HG03457 (cell line): Measurements from ENCODE around the gene FRG2B.
"Not testable (repeated sequence)": the region's sequence is repeated elsewhere in the genome, so short reads cannot be mapped to it uniquely, and the experiment has no call there.

Experiments
- ATAC-seq: cut with Tn5 transposase; IDR thresholded peaks from one replicate; pipeline ENCODE4 v1.9.1; 2021; ENCODE audit warnings: moderate number of reproducible peaks; ENCODE audit not compliant: unreplicated experiment

FRG2B gene

DNA sequence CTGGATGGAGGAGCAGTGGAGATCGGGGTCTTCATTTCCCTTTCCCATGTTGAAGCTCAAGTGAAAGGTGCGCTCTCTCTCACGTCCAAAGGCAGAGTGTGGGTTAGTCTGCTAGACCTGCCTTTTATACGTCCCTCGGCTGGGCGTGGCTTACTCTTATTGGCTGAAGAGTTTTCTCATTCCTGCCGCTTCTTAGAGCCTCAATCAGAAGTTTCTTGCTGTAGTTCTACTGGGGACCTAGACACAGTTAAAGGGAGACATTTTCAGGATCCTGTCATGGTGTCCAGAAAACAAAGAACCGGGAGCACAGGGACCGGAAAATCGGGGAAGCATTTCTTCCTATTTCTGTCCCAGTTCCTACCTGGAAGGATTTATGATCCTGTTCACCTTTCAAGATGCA is at the start of gene FRG2B:
TSS of gene FRG2B (minus strand) at position 101 of the 400 bp plus-strand sequence. CDS start at position 48, 53 bp downstream.
- not testable (repeated sequence) for ATAC-seq

DNA sequence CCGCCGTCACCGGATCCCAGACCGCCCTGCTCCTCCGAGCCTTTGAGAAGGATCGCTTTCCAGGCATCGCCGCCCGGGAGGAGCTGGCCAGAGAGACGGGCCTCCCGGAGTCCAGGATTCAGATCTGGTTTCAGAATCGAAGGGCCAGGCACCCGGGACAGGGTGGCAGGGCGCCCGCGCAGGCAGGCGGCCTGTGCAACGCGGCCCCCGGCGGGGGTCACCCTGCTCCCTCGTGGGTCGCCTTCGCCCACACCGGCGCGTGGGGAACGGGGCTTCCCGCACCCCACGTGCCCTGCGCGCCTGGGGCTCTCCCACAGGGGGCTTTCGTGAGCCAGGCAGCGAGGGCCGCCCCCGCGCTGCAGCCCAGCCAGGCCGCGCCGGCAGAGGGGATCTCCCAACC is 40.9 kb upstream of the FRG2B start:
- ATAC-seq, result not testable (repeated sequence)

DNA sequence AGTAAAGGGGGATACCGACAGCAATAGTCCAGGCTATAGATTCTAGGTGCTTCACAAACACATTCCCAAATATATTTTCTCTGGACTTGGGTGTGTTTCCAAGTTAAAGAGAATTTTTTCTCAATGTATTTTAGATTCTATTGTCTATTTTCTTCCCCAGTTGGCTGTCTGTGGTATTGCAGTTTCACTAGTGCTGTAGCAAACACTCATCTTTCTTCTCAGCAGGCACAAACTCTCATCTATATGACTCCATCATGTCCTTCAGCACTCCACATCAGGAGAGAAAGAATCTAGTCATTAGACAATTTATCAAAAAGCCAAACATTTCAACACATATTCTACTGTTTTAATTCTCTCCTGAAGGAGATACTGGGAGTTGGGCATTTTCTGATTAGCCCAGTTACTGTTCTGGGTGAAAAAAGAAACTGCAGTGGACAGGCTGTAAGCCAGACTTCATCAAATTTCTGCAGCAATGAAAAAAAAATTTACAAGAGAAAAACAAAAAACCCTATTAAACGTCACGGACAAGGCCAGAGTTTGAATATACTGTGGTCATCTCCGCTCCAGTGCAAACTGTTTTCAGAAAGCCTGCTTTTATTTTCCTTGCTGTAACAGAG is 37.1 kb upstream of the FRG2B start:
- not testable (repeated sequence) for ATAC-seq

DNA sequence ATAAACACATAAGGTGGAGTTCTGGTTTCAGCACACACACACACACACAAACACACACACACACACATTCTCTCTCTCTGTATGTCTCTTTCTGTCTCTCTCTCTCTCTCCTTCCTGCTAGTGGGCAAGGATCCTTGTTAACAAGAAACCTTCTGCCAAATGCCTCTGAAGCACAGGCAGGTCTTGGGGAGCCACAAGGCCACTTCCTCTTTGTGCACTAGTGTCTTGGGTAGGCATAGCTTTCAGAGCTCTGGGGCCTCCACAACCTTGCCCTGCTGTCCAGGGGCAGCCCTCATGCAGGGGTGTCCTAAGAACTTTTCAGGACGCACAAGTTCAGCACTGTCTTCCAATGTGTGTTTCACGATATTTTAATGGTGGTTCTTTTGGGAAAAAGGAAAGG is 34.5 kb upstream of the FRG2B start:
- ATAC-seq, result not testable (repeated sequence)

DNA sequence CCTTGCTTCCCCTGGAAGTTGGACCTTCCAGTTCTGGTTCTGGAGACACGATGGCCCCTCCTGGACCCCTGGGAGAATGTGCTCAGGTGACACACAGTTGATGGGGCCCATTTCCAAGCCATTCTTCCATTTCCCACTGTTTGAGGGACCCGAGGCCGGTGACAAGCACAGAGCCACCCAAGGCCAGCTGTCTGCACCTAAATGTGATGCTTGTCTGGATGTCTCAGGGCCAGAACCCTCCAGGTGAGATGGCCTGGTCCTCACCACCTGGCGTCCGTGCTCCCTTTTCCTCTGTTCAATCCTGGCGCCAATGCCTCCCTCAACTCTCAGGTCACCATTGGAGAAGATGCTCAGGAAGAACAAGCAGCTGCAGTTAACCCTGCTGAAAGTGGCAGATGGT is 33.9 kb upstream of the FRG2B start:
- not testable (repeated sequence) for ATAC-seq

DNA sequence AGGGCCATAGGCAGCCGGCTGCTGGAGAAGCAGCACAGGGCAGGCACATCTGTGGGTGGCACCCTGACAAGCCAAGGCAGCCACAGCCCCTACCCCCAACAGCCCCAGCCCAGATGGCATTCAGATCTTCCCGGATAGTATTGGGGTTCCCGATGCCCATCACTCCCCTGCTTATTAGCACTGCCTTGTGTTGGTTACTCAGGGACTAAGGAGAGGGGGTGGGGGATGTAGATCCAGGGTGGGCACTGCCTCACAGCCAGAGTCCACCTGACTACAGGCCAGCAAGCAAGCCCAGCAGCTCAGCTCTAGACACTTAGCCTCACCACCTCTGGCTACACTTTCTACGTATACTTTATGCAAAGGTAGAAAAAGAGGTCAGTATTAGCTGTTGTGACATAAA is 30.7 kb upstream of the FRG2B start:
- not testable (repeated sequence) for ATAC-seq

DNA sequence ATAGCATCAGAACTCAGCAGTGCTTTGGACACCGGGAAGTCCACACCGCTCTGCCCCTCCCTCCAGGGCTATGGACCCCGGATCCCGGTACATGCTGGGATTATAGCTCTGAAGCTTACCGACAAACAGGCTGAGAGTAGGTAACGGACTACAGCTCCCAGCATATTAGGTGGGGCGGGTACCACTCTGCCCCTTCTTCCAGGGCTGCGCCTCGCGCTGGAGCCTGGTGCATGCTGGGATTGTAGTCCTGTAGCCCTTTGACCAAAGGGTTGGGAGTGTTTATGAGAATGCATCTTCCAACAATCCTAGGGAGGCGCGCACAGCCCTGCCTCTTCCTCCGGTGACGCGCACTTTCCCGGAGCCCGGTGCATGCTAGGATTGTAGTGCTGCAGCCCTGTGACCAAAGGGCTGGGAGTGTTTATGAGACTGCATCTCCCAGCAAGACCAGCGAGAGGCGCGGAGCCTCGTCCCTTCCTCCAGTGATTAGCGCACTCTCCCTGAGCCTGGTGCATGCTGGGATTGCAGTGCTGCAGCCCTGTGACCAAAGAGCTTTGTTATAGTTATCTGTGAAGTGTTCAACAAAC is 22.4 kb upstream of the FRG2B start:
- not testable (repeated sequence) for ATAC-seq

DNA sequence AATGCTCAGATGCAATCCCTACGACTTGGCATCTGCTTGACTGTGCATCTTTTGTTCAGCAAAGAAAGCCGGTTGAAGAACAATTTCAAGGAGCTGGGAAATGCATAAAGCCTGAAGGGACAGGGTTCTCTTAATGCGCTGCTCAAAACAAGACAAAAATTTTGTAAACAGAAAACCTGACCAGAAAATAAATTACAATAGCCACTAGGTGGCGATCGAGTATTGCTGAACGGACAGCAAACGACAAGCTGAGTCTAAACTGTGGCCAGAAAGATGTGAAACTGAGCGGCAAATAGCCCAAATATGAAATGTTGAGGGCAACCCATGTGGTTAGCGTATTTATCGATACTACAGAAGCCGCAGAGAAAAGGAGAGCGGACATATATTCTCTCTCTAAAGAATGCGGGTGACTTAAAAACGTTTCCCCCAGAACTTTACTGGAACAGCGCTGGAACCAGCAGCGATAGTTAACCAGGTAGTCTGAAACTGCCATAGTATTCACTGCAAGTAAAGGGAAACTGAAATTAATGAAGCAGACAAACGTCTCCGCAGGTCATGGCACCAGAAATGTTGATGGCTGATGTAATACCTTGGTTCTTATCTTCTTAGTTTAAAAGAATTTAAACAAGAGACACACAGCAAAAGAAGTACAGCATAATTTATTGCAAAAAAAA is 20.6 kb upstream of the FRG2B start:
- ATAC-seq, result not testable (repeated sequence)

DNA sequence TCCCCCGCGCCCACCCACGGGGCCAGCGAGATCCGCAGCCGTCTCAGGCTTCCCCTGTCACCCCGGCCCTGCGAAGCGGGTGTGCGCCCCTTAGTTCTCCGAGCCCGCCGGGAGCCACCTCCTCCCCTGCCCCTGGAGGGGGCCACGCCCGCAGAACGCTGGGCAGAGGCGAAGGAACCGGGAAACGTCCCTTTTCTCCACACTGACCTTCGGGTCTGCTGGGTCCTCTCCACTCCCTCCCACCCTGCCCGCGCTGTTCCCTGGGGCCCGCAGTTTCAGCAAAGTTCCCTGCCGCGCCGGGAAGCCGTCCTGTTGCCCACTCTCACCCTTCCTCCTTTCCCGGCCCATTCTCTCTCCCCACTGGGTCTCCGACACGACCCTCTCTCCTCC is 11.2 kb upstream of the FRG2B start:
- ATAC-seq, result not testable (repeated sequence)

DNA sequence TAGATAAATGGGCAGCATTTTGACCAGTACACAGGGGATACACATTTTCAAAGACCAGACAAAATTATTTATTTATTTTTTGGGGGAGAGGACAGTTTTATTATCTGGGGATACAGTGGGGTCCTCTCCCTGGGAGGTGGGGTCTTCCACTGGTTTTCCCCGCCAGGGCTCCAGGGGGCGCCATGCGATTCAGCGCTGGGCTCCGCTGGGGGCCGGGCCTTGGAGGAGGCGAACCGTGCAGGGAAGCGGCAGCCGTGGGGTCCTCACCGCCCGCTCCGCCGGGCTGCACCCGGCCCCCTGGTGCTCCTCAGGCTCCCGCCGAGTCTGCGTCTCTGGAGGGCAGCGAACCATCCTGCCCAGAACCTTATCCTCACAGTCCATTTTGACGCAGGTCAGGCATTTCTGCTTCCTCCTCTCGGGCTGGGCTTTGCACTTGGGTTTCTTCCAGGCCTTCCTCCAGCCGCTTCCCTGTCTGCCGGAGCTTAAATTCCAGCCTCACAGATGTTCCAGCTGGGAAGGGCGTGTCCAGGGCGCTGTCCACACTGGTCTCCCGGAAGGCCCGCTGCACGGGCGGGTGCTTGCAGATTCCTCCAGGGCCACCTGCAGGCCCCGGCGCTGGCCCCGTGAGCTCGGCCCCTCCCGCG is 10.7 kb upstream of the FRG2B start:
- not testable (repeated sequence) for ATAC-seq

DNA sequence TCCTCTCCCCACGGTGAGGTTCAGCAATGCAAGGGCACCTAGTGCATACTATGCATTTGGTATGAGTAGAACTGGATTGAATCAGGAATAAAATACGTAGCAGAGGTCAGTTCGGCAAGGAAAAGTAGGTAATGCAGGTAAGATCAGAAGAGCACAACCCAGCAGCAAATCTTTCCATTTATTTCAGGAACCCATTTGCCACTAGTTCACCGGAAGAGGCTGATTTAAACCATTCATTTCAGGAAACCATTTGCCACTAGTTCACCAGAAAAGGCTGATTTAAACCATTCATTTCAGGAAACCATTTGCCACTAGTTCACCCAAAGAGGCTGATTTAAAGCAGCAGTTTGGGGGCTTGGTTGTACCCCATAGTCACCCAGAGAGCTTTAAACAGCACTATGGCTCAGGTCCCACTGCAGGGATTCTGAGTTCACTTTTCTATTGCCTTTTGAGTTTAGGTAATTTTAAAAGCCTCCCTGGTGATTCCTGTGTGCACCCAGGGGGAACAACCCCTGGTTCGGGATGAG is 4.2 kb upstream of the FRG2B start:
- ATAC-seq, result not testable (repeated sequence)

DNA sequence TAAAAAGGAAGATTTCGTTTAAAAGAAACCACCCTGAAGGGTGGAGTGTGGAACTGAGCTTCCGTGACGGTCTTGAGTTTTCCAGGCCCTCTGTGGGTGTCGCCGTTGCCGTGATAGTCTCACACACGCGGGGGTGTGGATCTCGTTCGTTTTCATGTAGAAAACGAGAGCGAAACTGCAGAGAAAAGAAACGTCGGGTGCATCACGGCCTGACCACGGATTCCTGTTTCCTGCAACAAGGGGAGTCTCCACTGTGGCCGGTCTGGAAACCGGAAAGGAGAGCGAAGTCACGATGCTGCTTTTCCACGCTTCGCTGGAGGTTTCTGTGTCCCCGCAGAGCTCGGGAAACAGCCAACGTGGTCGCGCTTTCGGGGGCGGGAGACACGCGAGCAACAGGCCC is 4.1 kb downstream of the FRG2B start:
- ATAC-seq, result not testable (repeated sequence)

DNA sequence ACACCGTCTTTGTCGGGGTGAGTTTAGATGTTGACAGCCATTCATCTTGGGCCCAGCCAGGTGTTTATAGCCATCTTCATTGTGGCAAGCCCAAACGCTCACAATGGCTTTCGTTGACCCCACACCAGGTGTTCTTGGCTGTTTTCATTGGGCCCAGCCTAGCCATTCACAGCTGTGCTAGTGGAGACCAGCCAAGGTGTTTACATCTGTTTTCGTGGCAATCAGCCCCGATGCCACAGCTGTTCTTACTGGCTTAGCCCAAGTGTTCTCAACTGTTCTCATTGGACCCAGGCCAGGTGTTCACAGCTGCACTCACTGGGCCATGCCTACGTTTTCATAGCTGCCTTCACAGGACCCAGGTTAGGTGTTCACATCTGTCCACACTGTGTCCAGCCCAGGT is 7.7 kb downstream of the FRG2B start:
- ATAC-seq, result no peak

DNA sequence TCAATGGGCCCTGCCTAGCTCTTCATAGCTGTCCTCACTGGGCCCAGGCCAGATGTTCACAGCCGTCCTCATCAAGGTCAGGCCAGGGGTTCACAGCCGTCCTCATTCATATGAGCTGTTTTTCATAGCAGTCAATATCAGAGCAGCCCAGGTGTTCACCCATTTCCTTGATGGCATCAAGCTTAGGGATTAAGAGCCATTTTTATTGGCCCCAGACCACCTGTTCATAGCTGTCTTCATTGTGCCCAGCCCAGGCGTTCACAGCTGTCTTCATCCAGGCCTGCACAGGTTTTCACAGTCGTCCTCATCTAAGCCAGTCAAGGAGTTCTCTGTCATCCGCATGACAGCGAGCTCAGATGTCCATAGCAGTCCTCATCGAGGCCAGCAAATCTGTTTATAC is 9.4 kb downstream of the FRG2B start:
- ATAC-seq, result no peak

DNA sequence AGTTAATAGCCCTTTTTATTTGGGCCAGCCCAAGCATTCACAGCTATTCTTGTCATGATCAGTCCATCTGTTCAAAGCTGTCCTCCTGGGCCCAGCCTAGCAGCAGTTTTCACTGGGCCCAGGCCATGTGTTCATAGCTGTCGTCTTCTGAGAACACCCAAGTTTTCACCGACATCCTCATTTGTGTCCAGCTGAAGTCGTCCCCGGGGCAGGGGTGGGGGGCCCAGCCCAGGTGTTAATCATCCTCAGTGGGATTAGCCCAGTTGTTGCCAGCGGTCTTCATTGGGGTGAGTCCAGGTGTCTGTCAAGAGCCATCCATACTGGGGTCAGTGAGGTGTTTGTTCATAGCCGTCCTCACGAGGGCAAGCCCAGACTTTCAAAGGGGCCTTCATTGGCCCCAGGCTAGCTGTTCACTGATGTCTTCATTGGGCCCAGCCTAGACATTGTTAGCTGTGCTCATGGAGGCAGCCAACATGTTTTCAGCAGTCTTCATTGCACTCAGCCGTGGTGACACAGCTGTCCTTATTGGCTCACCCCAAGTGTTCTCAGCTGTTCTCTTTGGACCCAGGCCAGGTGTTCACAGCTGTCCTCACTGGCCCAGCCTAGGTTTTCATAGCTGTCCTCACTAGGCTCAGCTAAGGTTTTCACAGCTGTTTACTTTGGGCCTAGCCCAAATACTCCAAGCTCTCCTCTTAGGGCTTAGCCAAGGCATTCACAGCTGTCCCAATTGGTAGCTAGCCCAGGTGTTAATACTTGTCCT is 10.0 kb downstream of the FRG2B start:
- no peak for ATAC-seq

DNA sequence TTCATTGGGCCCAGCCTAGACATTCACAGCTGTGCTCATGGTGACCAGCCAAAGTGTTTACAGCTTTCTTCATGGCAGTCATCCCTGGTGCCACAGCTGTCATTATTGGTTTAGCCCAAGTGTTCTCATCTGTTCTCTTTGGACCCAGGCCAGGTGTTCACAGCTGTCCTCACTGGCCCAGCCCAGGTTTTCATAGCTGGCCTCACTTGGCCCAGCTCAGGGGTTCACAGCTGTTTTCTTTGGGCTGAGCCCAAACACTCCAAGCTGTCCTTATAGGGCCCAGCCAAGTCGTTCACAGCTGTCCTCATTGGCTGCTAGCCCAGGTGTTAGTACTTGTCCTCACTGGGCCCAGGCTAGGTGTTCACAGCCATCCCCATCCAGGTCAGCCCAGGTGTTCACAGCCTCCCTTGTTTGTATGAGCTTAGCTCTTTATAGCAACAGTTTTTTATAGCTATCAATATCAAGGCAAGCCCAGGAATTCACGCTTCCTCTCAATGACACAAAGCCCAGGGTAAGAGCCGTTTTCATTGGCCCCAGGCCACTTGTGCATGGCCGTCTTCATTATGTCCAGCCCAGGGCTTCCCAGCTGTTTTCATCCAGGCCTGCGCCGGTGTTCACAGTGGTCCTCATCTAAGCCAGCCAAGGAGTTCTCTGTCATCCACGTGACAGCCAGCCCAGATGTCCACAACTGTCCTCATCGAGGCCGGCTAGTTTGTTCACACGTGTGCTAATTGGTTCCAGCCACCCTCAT is 11.6 kb downstream of the FRG2B start:
- no peak for ATAC-seq

DNA sequence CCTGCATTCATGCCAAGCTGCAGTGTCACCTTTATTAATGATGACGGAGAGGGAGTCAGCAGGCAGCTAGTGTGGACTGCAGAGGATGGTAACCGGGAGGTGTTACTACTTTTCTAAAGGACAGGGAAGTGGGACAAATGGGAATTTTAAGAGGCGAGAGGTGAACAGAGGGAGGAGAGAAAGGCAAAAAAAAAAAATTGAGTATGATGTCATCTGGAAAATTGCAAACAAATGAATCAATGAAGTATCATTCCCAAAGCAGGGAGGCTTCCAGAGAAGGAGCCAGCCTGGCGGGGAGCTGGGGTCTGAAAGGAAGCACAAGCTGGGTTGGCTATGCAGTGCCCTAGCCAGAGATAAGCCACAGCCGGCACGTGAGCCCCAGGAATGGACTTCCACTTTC is 12.9 kb downstream of the FRG2B start:
- no peak for ATAC-seq

DNA sequence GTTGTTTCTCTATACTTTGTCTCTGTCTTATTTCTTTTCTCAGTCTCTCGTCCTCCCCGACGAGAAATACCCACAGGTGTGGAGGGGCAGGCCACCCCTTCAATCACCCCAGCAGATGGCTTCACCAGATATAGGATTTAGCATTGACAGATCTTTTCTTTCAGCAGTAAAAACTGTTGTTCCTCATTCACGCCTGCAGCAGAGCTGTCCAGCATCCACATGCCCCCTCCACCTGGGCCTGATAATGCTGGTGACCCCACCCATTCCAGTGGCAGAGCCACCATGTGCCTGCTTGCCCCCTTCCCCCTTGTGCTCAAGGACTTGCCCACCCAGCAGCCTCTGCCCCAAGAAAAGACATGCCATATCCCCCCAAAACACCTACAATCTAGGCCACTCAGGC is 15.5 kb downstream of the FRG2B start:
- ATAC-seq, result no peak

DNA sequence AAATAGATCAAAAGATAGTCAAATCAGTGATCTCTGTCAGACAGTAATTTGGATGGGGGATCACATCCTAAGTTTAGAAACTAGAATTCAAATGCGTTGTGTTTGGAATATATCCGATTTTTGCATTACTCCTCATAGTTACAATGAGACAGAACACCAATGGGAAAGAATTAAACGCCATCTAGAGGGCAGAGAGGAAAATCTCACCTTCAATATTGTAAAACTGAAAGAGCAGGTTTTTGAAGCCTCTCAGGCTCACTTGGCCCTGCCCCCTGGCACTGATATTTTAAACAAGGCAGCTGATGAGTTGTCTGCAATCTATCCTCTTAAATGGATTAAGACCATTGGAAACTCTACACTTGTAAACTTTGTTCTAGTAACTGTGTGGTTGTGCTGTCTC is 17.7 kb downstream of the FRG2B start:
- no peak for ATAC-seq

DNA sequence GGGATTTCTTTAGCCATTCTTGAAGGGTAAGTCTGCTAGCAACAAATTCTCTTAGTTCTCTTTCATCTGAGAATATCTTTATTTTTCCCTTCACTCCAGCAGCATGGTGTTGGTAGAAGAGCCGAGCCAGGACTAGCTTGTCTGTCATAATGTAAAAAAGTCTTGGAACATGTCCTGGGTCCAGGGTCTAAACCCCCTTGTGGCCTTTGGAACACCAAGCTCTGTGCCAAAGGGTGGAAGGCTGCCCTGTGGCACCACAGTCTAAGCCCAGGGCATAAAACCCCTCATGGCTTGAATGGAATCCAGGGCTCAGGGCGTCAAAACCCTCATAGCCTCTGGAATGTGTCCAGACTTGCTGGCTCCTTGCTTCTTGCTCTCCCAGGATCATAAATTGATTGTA is 23.2 kb downstream of the FRG2B start:
- ATAC-seq, result not testable (repeated sequence)
